GM19023 (cell line): Measurements from ENCODE around the gene RINT1.
"Not testable (repeated sequence)": the region's sequence is repeated elsewhere in the genome, so short reads cannot be mapped to it uniquely, and the experiment has no call there.

ENCODE experiments used
- ATAC-seq: cut with Tn5 transposase; IDR thresholded peaks from one replicate; pipeline ENCODE4 v1.9.1; 2021; ENCODE audit warnings: mild to moderate bottlenecking, moderate library complexity; ENCODE audit not compliant: unreplicated experiment

RINT1 gene

GRCh38 chr7:105596866-105597265, 64.9 kb downstream of the RINT1 start:
- ATAC-seq: no peak

- not testable (repeated sequence) for ATAC-seq
Observed at GRCh38 chr7:105599080-105599479, 67.1 kb downstream of the RINT1 start.

- ATAC-seq: no peak
Observed at GRCh38 chr7:105599551-105599950, 67.5 kb downstream of the RINT1 start.

GRCh38 chr7:105600720-105601550, 68.9 kb downstream of the RINT1 start:
- ATAC-seq: no peak

GRCh38 chr7:105602325-105603305, 70.6 kb downstream of the RINT1 start:
- ATAC-seq: no peak

GRCh38 chr7:105610165-105610930, 78.3 kb downstream of the RINT1 start:
- ATAC-seq: no peak

- no peak for ATAC-seq
Observed at GRCh38 chr7:105611856-105612775, 80.1 kb downstream of the RINT1 start.

GRCh38 chr7:105612806-105613205, 80.8 kb downstream of the RINT1 start:
- ATAC-seq: no peak

- no peak for ATAC-seq
Observed at GRCh38 chr7:105613611-105614330, 81.8 kb downstream of the RINT1 start.

- ATAC-seq: no peak
Observed at GRCh38 chr7:105614341-105614840, 82.4 kb downstream of the RINT1 start.
